ENCODE results near the gene RBM10. TPM values are rescaled to one million over a fixed set of nuclear protein-coding genes. Genes with fewer than 3 reads are reported as not detected.
A peak's percentile ranks its signal among the peaks of the same experiment; 100 is the strongest.
"Not testable (repeated sequence)": the region's sequence is repeated elsewhere in the genome, so short reads cannot be mapped to it uniquely, and the experiment has no call there.

The RBM10 gene, protein sequence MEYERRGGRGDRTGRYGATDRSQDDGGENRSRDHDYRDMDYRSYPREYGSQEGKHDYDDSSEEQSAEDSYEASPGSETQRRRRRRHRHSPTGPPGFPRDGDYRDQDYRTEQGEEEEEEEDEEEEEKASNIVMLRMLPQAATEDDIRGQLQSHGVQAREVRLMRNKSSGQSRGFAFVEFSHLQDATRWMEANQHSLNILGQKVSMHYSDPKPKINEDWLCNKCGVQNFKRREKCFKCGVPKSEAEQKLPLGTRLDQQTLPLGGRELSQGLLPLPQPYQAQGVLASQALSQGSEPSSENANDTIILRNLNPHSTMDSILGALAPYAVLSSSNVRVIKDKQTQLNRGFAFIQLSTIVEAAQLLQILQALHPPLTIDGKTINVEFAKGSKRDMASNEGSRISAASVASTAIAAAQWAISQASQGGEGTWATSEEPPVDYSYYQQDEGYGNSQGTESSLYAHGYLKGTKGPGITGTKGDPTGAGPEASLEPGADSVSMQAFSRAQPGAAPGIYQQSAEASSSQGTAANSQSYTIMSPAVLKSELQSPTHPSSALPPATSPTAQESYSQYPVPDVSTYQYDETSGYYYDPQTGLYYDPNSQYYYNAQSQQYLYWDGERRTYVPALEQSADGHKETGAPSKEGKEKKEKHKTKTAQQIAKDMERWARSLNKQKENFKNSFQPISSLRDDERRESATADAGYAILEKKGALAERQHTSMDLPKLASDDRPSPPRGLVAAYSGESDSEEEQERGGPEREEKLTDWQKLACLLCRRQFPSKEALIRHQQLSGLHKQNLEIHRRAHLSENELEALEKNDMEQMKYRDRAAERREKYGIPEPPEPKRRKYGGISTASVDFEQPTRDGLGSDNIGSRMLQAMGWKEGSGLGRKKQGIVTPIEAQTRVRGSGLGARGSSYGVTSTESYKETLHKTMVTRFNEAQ
- total RNA-seq, result 10 to 100 TPM; 24.3 to 27.0 (median 25.4) TPM

DNA sequence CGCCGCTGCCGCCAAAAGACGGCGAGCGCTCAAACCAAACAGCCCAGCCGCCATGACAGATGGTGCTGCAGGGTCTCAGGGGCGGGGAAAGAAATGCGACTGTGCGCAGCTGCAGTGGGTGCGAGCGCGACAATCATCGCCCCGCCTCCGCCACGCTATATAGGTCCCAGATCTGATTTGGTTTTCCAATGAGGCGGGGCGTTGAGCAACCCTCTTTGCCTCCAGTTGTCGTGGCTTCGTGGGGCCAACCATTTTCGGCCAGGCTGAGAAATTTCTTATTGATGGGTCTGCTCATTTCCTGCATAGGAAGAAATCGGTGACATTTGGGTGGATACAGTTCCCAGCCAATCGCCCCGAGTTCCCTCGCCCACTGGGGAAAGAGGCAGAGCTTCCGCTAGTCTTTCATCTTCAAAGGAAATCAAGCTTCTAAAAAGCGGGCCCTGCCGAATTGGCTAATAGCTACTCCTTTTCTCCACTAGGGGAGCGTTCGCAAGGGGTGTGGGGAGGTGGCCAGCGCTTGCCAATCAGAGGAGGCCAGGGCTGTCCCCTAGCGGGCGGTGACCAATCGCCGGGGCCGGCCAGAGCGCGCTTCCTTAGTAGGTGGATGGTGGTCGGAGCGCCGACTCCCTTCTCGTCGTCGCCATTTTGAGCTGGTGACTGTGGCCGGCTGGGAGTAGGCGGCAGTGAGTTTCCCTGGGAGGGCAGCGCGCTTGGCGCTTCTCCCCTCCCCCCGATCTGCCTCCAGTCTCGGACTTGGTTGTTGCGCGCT is at the start of gene RBM10, which contains the start of gene NDUFB11:
Gene RBM10 (plus strand): TSS at position 596 of the 769 bp plus-strand sequence. CDS start 2,261 bp downstream, outside the sequence.
Gene NDUFB11 (minus strand): TSS at position 77 of the 769 bp plus-strand sequence. CDS start 23 bp downstream, at position 54.
- peak; percentile 97 for ATAC-seq (ENCODE audit: low FRiP score)
- peak; percentile 70 for DNase-seq (ENCODE audit: low spot score)
- peak in 2 of 3 donors; percentile 12 to 59 for TF ChIP-seq CTCF (IDR thresholded peaks at IDR 0.05)

GRCh38 chrX:47097018-47097417 is 48.0 kb upstream of the RBM10 start:
- DNase-seq (ENCODE audit: low spot score) (no peak), ATAC-seq (ENCODE audit: low FRiP score) (no peak)
- no peak for TF ChIP-seq CTCF (IDR thresholded peaks at IDR 0.05)

- TF ChIP-seq CTCF (IDR thresholded peaks at IDR 0.05), result no peak
- ATAC-seq (ENCODE audit: low FRiP score) (no peak), DNase-seq (ENCODE audit: low spot score) (no peak)
Measured at GRCh38 chrX:47098338-47099094, 46.5 kb upstream of the RBM10 start.

DNA sequence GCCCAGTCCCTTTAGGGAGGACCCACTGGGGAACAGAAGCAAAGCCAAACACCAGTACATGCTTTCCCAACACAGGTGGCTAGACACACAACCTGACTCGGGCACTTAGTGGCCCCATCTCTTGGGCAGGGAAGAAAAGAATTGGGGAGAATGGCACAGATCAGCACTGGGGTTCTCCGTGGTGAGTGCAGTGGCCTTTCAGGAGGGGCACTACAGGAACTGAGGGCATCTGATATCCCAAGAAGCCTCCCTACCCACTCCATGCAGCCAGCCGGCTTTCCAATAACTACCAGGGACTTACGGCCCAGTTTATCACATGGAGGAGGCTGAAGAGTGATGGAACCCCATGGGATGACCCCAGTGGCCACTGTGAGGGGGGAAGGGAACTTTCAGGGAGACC is 43.8 kb upstream of the RBM10 start:
- no peak for TF ChIP-seq CTCF (IDR thresholded peaks at IDR 0.05)
- DNase-seq (ENCODE audit: low spot score) (no peak), ATAC-seq (ENCODE audit: low FRiP score) (no peak)

DNA sequence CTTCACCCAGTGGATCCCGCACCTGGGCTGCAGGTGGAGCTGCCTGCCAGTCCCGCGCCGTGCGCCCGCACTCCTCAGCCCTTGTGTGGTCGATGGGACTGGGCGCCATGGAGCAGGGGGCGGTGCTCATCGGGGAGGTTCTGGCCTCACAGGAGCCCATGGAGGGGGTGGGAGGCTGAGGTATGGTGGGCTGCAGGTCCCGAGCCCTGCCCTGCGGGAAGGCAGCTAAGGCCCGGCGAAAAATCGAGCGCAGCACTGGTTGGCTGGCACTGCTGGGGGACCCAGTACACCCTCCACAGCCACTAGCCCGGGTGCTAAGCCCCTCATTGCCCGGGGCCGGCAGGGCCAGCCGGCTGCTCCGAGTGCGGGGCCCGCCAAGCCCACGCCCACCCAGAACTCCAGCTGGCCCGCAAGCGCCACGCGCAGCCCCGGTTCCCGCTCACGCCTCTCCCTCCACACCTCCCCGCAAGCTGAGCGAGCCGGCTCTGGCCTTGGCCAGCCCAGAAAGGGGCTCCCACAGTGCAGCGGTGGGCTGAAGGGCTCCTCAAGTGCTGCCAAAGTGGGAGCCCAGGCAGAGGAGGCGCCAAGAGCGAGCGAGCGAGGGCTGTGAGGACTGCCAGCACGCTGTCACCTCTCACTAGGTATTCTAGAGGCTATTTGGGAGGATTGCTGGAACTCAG is 33.9 kb upstream of the RBM10 start:
- not testable (repeated sequence) for DNase-seq (ENCODE audit: low spot score)

GRCh38 chrX:47112316-47112954 is 32.6 kb upstream of the RBM10 start:
- no peak for TF ChIP-seq CTCF (IDR thresholded peaks at IDR 0.05)
- ATAC-seq (ENCODE audit: low FRiP score) (no peak), DNase-seq (ENCODE audit: low spot score) (no peak)

More for the DNA sequence above, 33.9 kb upstream of the RBM10 start:
- not testable (repeated sequence) for ATAC-seq (ENCODE audit: low FRiP score)

DNA sequence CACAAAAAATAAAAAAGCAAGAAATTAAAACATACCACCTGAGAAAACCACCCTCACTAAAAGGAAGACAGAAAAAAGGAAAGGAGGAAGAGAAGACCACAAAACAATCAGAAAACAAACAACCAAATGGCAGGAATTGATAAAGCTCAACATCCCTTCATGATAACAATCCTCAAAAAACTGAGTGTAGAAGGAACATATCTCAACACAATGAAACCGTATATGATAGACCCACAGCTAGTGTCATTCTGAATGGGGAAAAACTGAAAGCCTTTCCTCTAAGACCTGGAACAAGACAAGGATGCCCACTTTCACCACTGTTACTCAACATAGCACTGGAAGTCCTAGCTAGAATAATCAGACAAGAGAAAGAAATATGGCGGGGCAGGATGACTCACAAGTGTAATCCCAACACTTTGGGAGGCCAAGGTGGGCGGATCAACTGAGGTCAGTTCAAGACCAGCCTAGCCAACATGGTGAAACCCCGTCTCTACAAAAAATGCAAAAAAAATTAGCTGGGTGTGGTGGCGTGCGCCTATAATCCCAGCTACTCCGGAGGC is 28.4 kb upstream of the RBM10 start:
- DNase-seq (ENCODE audit: low spot score), result not testable (repeated sequence)

DNA sequence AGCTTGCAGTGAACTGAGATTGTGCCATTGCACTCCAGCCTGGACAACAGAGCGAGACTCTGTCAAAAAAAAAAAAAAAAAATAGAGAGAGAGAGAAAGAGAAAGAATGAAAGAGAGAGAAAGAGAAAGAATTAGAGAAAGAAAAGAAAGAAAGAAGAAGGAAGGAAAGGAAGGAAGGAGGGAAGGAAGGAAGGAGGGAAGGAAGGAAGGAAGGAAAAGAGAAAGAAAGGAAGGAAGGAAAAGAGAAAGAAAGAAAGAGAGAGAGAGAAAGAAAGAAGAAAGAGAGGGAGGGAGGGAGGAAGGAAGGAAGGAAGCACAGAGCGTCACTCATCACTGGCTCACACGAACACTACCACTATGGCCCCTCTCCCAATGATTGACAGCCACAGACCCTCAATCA is 20.6 kb upstream of the RBM10 start:
- not testable (repeated sequence) for DNase-seq (ENCODE audit: low spot score); ATAC-seq (ENCODE audit: low FRiP score)

More for the DNA sequence above, 28.4 kb upstream of the RBM10 start:
- ATAC-seq (ENCODE audit: low FRiP score), result not testable (repeated sequence)

Measured in omental fat pad (tissue), 4 donors.